ENCODE results near the gene MUC5AC.
"Not testable (repeated sequence)": the region's sequence is repeated elsewhere in the genome, so short reads cannot be mapped to it uniquely, and the experiment has no call there.

DNA sequence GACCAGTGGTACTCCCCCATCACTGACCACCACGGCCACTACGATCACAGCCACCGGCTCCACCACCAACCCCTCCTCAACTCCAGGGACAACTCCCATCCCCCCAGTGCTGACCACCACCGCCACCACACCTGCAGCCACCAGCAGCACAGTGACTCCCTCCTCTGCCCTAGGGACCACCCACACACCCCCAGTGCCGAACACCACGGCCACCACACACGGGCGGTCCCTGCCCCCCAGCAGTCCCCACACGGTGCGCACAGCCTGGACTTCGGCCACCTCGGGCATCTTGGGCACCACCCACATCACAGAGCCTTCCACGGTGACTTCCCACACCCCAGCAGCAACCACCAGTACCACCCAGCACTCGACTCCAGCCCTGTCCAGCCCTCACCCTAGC lies 89.3 kb downstream of the MUC5AC start:
- not testable (repeated sequence) for TF ChIP-seq EZH2 (IDR thresholded peaks at IDR 0.05; ENCODE audit: insufficient read depth, poor library complexity, severe bottlenecking); EZH2phosphoT487 (IDR thresholded peaks at IDR 0.05; ENCODE audit: insufficient read depth, low read depth)

Data from GM23248 (cell line).